Heart left ventricle (tissue), 13 donors: ENCODE measurements around the gene SRGAP3.

Experiments used
- POLR2A ChIP-seq, 2 donors: fragments of 450-650 bp; IDR thresholded peaks; one replicate each; pipeline ENCODE4 v1.6.1; 2017; ENCODE audit warnings: antibody characterized with exemption in 2 of 2, mild to moderate bottlenecking in 2 of 2, moderate library complexity in 2 of 2
- TF ChIP-seq, protein P1 (sequence below), 12 donors: fragments of 200-600 bp; sonication (generic) in 4 of 12; IDR thresholded peaks; one replicate each; pipeline versions ENCODE4 v1.5.0 to v1.8.0; 2018 to 2022; ENCODE audit warnings: antibody characterized with exemption in 12 of 12, mild to moderate bottlenecking in 5 of 12
- donor health status: ischemic (EF 13 %, LVEDD 7.1; RV severe dilation, severe dysfunction).
- donor health status: DM: no; HTN: yes; CAD: no.
- donor health status: DM: no; HTN: no; CAD: no.
- donor health status: ischemic (EF 25% LVEDD 6.9; RV normal size, moderate dysfunction).
- donor health status: ischemic (EF 25% LVEDD 5.7; RV mildly dilated, moderate dysfunction).
- donor health status: ischemic (EF 35%, LVEDD 5.7; RV mildly dilated, moderate dysfunction).
- donor health status: nonischemic (EF 11% LVEDD 7.7; RV severe dilation, severe dysfunction).
- donor health status: DM: yes; HTN: yes; CAD: no.
- donor health status: PGD.
- donor health status: ischemic (EF 29% LVEDD 5.4; RV normal size, mild dysfunction).
- donor health status: nonischemic (EF 23%, LVEDD 6.1; RV moderate dilation, normal function).

- TF ChIP-seq, protein P1, sequence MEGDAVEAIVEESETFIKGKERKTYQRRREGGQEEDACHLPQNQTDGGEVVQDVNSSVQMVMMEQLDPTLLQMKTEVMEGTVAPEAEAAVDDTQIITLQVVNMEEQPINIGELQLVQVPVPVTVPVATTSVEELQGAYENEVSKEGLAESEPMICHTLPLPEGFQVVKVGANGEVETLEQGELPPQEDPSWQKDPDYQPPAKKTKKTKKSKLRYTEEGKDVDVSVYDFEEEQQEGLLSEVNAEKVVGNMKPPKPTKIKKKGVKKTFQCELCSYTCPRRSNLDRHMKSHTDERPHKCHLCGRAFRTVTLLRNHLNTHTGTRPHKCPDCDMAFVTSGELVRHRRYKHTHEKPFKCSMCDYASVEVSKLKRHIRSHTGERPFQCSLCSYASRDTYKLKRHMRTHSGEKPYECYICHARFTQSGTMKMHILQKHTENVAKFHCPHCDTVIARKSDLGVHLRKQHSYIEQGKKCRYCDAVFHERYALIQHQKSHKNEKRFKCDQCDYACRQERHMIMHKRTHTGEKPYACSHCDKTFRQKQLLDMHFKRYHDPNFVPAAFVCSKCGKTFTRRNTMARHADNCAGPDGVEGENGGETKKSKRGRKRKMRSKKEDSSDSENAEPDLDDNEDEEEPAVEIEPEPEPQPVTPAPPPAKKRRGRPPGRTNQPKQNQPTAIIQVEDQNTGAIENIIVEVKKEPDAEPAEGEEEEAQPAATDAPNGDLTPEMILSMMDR (IDR thresholded peaks at IDR 0.05) = no peak
- TF ChIP-seq POLR2A (IDR thresholded peaks at IDR 0.05) = no peak
Measured at GRCh38 chr3:9183811-9184460, 65.5 kb downstream of the SRGAP3 start.
